ENCODE results near the gene TPRX2. TPM values are rescaled to one million over a fixed set of nuclear protein-coding genes. Genes with fewer than 3 reads are reported as not detected.

Gene TPRX2
- polyA plus RNA-seq, 1 donor (not counting 4 experiments of a cell fraction or from before 2014, with no cell fraction given): not detected

GRCh38 chr19:47836038-47836437, 23.0 kb upstream of the TPRX2 start:
- FAIRE-seq (no peak), DNase-seq (ENCODE audit: low read depth, low spot score) (no peak)
- no peak for TF ChIP-seq CTCF (optimal IDR thresholded peaks at IDR 0.05 in 1 of 3, IDR thresholded peaks at IDR 0.05 in 1 of 3, conservative IDR thresholded peaks at IDR 0.05 in 1 of 3; ENCODE audit: extremely low read depth in 1 of 3, insufficient read depth in 2 of 3, low read length in 3 of 3)
- TF ChIP-seq EZH2 (IDR thresholded peaks at IDR 0.05; ENCODE audit: low read length): no peak
- no peaks in the 10 kb centered on the region for H4K20me1 ChIP-seq (ENCODE audit: control insufficient read depth, extremely low read depth, insufficient read depth, low read length)
- H3K79me2 ChIP-seq (ENCODE audit: control insufficient read depth, insufficient read depth, low read length): no peaks in the 10 kb centered on the region
- no peak overlapping the region for H3K4me2 ChIP-seq (ENCODE audit: control insufficient read depth, extremely low read depth, insufficient read depth, low read depth, low read length)
- no peaks in the 10 kb centered on the region for H3K9me1 ChIP-seq (ENCODE audit: control insufficient read depth, extremely low read depth, insufficient read depth, low read length)
- H3K4me1 ChIP-seq (ENCODE audit: control insufficient read depth, extremely low read depth, insufficient read depth, low read length): no peaks in the 10 kb centered on the region
- no peak overlapping the region for H3K27ac ChIP-seq (ENCODE audit: control insufficient read depth, insufficient read depth, low read length)
- H3K9ac ChIP-seq (ENCODE audit: control insufficient read depth, extremely low read depth, insufficient read depth, low read length): no peak overlapping the region
- no peak overlapping the region for H3K4me3 ChIP-seq (ENCODE audit: control insufficient read depth in 2 of 3, extremely low read depth in 1 of 3, insufficient read depth in 2 of 3, low read depth in 1 of 3, low read length in 3 of 3)
- no peak overlapping the region for H2AFZ ChIP-seq (ENCODE audit: control insufficient read depth, low read length)
- H3K27me3 ChIP-seq (ENCODE audit: control insufficient read depth, extremely low read depth, insufficient read depth, low read length): no peaks in the 10 kb centered on the region
- no peaks in the 10 kb centered on the region for H3K9me3 ChIP-seq (ENCODE audit: control insufficient read depth, low read depth, low read length)
- H3K36me3 ChIP-seq (ENCODE audit: control insufficient read depth in 2 of 2, extremely low read depth in 1 of 2, insufficient read depth in 2 of 2, low read length in 2 of 2): no peaks in the 10 kb centered on the region
- dilution Hi-C loops (cut with MboI; ENCODE audit: extremely low pct_ligation_motif_present, low sequenced_read_pairs): no loop called here

- no peak overlapping the region for H2AFZ ChIP-seq (ENCODE audit: control insufficient read depth, low read length)
- H4K20me1 ChIP-seq (ENCODE audit: control insufficient read depth, extremely low read depth, insufficient read depth, low read length): no peaks in the 10 kb centered on the region
- no peaks in the 10 kb centered on the region for H3K9me3 ChIP-seq (ENCODE audit: control insufficient read depth, low read depth, low read length)
- TF ChIP-seq CTCF (optimal IDR thresholded peaks at IDR 0.05 in 1 of 3, IDR thresholded peaks at IDR 0.05 in 1 of 3, conservative IDR thresholded peaks at IDR 0.05 in 1 of 3; ENCODE audit: extremely low read depth in 1 of 3, insufficient read depth in 2 of 3, low read length in 3 of 3) (no peak), EZH2 (IDR thresholded peaks at IDR 0.05; ENCODE audit: low read length) (no peak)
- no peaks in the 10 kb centered on the region for H3K36me3 ChIP-seq (ENCODE audit: control insufficient read depth in 2 of 2, extremely low read depth in 1 of 2, insufficient read depth in 2 of 2, low read length in 2 of 2)
- no peaks in the 10 kb centered on the region for H3K27me3 ChIP-seq (ENCODE audit: control insufficient read depth, extremely low read depth, insufficient read depth, low read length)
- dilution Hi-C loops (cut with MboI; ENCODE audit: extremely low pct_ligation_motif_present, low sequenced_read_pairs): no loop called here
- DNase-seq (ENCODE audit: low read depth, low spot score) (no peak), FAIRE-seq (no peak)
- H3K4me3 ChIP-seq (ENCODE audit: control insufficient read depth in 2 of 3, extremely low read depth in 1 of 3, insufficient read depth in 2 of 3, low read depth in 1 of 3, low read length in 3 of 3): no peak overlapping the region
- H3K4me2 ChIP-seq (ENCODE audit: control insufficient read depth, extremely low read depth, insufficient read depth, low read depth, low read length): no peak overlapping the region
- H3K9me1 ChIP-seq (ENCODE audit: control insufficient read depth, extremely low read depth, insufficient read depth, low read length): no peaks in the 10 kb centered on the region
- no peaks in the 10 kb centered on the region for H3K4me1 ChIP-seq (ENCODE audit: control insufficient read depth, extremely low read depth, insufficient read depth, low read length)
- H3K79me2 ChIP-seq (ENCODE audit: control insufficient read depth, insufficient read depth, low read length): no peaks in the 10 kb centered on the region
- no peak overlapping the region for H3K27ac ChIP-seq (ENCODE audit: control insufficient read depth, insufficient read depth, low read length)
- H3K9ac ChIP-seq (ENCODE audit: control insufficient read depth, extremely low read depth, insufficient read depth, low read length): no peak overlapping the region
Observed at GRCh38 chr19:47839411-47839810, 19.6 kb upstream of the TPRX2 start.
